ENCODE data around the gene ITGB4.
A peak's percentile ranks its signal among the peaks of the same experiment; 100 is the strongest.

The ITGB4 gene

GRCh38 chr17:75733471-75733870 lies 12.2 kb downstream of the ITGB4 start:
- DNase-seq, result no peak

- DNase-seq, result no peak
These were observed 13.5 kb downstream of the ITGB4 start for GRCh38 chr17:75734674-75735294.

GRCh38 chr17:75736173-75736835 lies 15.0 kb downstream of the ITGB4 start:
- DNase-seq, result no peak

- DNase-seq, result no peak
These were observed 16.1 kb downstream of the ITGB4 start for GRCh38 chr17:75737133-75737962.

- no peak for DNase-seq
These were observed 17.1 kb downstream of the ITGB4 start for GRCh38 chr17:75738218-75738802.

GRCh38 chr17:75739174-75739573 lies 17.9 kb downstream of the ITGB4 start:
- no peak for DNase-seq

- no peak for DNase-seq
These were observed 18.5 kb downstream of the ITGB4 start for GRCh38 chr17:75739801-75740200.

GRCh38 chr17:75740215-75740614 lies 19.0 kb downstream of the ITGB4 start:
- no peak for DNase-seq

GRCh38 chr17:75740631-75741077 lies 19.4 kb downstream of the ITGB4 start:
- no peak for DNase-seq

- no peak for DNase-seq
These were observed 21.1 kb downstream of the ITGB4 start for GRCh38 chr17:75742337-75742736.

- no peak for DNase-seq
These were observed 22.5 kb downstream of the ITGB4 start for GRCh38 chr17:75743625-75744206.

GRCh38 chr17:75748706-75749105 lies 27.4 kb downstream of the ITGB4 start:
- DNase-seq, result no peak

GRCh38 chr17:75749545-75750389 lies 28.5 kb downstream of the ITGB4 start:
- peak; percentile 80 for DNase-seq

- DNase-seq, result no peak
These were observed 29.6 kb downstream of the ITGB4 start for GRCh38 chr17:75750661-75751423.

- DNase-seq, result no peak
These were observed 30.6 kb downstream of the ITGB4 start for GRCh38 chr17:75751676-75752404.

- DNase-seq, result no peak
These were observed 31.1 kb downstream of the ITGB4 start for GRCh38 chr17:75752405-75752709.

- DNase-seq, result no peak
These were observed 31.7 kb downstream of the ITGB4 start for GRCh38 chr17:75752802-75753513.

- DNase-seq, result peak; percentile 63
These were observed 32.5 kb downstream of the ITGB4 start for GRCh38 chr17:75753514-75754377.

Measured in stimulated activated naive CD4-positive, alpha-beta T cell treated with Interleukin-2 at 50 U/mL for 16 hours (primary cell).